Activated naive CD4-positive, alpha-beta T cell treated with anti-CD3 and anti-CD28 coated beads for 36 hours (primary cell): Measurements from ENCODE around the gene FCRL5. TPM values are rescaled to one million over a fixed set of nuclear protein-coding genes. Genes with fewer than 3 reads are reported as not detected.
"Not testable (repeated sequence)": the region's sequence is repeated elsewhere in the genome, so short reads cannot be mapped to it uniquely, and the experiment has no call there.

ENCODE experiments used
- CTCF ChIA-PET: fragments of 350-600 bp; sonication (Branson Sonifier 250); formaldehyde crosslinking; loops from one replicate; lab custom pipeline; 2021; ENCODE audit warnings: antibody characterized with exemption; lab: Charles Lee
- DNase-seq: peaks from one replicate; pipeline ENCODE4 v3.0.0-alpha.2; 2020
- H3K27ac Mint-ChIP-seq: one replicate; pipeline ENCODE4 v1.8.0; 2021; ENCODE audit warnings: mild to moderate bottlenecking, mixed read lengths
- H3K27me3 Mint-ChIP-seq: one replicate; pipeline ENCODE4 v1.8.0; 2021; ENCODE audit warnings: low read depth, mixed read lengths
- H3K36me3 Mint-ChIP-seq: one replicate; pipeline ENCODE4 v1.8.0; 2021; ENCODE audit warnings: low read depth, mixed read lengths
- H3K4me1 Mint-ChIP-seq: one replicate; pipeline ENCODE4 v1.8.0; 2021; ENCODE audit warnings: low read depth, mixed read lengths
- H3K4me3 Mint-ChIP-seq: one replicate; pipeline ENCODE4 v1.8.0; 2021; ENCODE audit warnings: mild to moderate bottlenecking, moderate library complexity, mixed read lengths
- H3K9me3 Mint-ChIP-seq: one replicate; pipeline ENCODE4 v1.8.0; 2021; ENCODE audit warnings: mixed read lengths
- intact Hi-C: fragments of 100-400 bp; cut with micrococcal nuclease; formaldehyde crosslinking; loops from one replicate; pipeline ENCODE4 v1.15.1; 2023
- total RNA-seq, 2 experiments: library from RNA; stranded (reverse); gene quantifications; one replicate each; pipeline ENCODE4 v1.2.3, GENCODE V29; 2021

Gene FCRL5
- total RNA-seq, 2 experiments from 2014 or later, result not detected

- intact Hi-C loops, result no loop called here
- no peaks in the 10 kb centered on the region for H3K9me3 Mint-ChIP-seq
- H3K4me1 Mint-ChIP-seq, result no peaks in the 10 kb centered on the region
- H3K27ac Mint-ChIP-seq, result no peak overlapping the region
- H3K27me3 Mint-ChIP-seq, result peaks cover 22% of the 10 kb centered on the region
- CTCF ChIA-PET, result no interaction called here
- no peak overlapping the region for H3K4me3 Mint-ChIP-seq
- H3K36me3 Mint-ChIP-seq, result no peaks in the 10 kb centered on the region
- DNase-seq, result no peak
These were observed 14.4 kb upstream of the FCRL5 start for GRCh38 chr1:157566484-157567300.

DNA sequence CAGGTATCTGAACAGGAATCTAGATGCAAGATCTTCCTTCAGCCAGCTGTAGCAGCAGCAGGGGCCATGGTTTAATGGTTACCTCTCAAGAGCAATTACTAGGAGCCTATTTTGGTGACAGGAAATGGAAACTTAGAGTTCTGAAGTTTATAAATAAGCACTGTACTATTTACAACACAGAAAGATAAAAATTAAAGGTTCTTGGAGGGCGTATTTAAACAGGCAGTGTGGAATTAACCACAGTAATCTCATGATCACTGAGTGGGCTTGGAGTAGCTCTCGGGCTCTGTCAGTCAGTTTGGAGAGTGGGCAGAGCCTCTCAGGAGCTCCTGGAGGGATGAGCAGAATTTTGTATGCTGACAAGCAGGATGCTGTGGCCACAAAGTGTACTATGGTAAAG lies 10.2 kb upstream of the FCRL5 start:
- H3K27ac Mint-ChIP-seq, result no peak overlapping the region
- CTCF ChIA-PET, result interaction anchor here (2.0 kb wide), 1 partner anchor 18 kb away, joined by 8 read pairs; no protein-coding TSS in a partner anchor
- H3K27me3 Mint-ChIP-seq, result peaks cover 20% of the 10 kb centered on the region
- no peaks in the 10 kb centered on the region for H3K9me3 Mint-ChIP-seq
- no peaks in the 10 kb centered on the region for H3K36me3 Mint-ChIP-seq
- intact Hi-C loops, result no loop called here
- DNase-seq, result no peak
- H3K4me1 Mint-ChIP-seq, result no peaks in the 10 kb centered on the region
- H3K4me3 Mint-ChIP-seq, result no peak overlapping the region

- CTCF ChIA-PET, result no interaction called here
- H3K36me3 Mint-ChIP-seq, result no peaks in the 10 kb centered on the region
- peaks cover 10% of the 10 kb centered on the region for H3K27me3 Mint-ChIP-seq
- no peak overlapping the region for H3K4me3 Mint-ChIP-seq
- H3K9me3 Mint-ChIP-seq, result no peaks in the 10 kb centered on the region
- H3K27ac Mint-ChIP-seq, result no peak overlapping the region
- H3K4me1 Mint-ChIP-seq, result no peaks in the 10 kb centered on the region
- no peak for DNase-seq
- intact Hi-C loops, result no loop called here
These were observed 5.8 kb upstream of the FCRL5 start for GRCh38 chr1:157558119-157558518.

GRCh38 chr1:157548081-157548480 lies 4.2 kb downstream of the FCRL5 start:
- H3K36me3 Mint-ChIP-seq, H3K4me3 Mint-ChIP-seq, CTCF ChIA-PET, H3K9me3 Mint-ChIP-seq, H3K27me3 Mint-ChIP-seq, H3K4me1 Mint-ChIP-seq, intact Hi-C loops, DNase-seq, H3K27ac Mint-ChIP-seq: not testable (repeated sequence)

DNA sequence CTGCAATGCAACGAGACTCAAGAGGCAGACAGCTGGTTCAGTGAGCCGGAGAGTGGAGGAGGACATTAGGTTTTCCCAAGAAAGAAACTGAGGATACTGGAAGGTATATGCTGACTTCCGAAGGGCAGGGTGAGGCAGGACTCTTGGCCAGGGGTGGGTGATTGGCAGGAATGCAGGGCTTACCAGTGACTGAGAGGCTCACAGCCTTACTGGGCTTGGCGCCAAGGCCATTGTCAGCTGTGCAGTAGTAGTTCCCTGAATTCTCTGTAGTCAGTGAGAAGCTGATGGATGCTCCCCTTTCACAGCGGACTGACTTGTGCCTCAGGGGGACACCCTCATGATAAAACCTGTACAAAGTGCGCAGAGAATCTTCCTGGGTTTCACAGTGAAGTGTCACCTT lies 9.6 kb downstream of the FCRL5 start:
- DNase-seq, result no peak
- Mint-ChIP-seq H3K4me3 (no peak overlapping the region), H3K4me1 (no peaks in the 10 kb centered on the region), H3K27me3 (peaks cover 11% of the 10 kb centered on the region), H3K36me3 (no peaks in the 10 kb centered on the region), H3K27ac (no peak overlapping the region), H3K9me3 (no peaks in the 10 kb centered on the region)
- intact Hi-C loops, result no loop called here
- CTCF ChIA-PET, result no interaction called here

GRCh38 chr1:157540852-157541251 lies 11.5 kb downstream of the FCRL5 start:
- no peak overlapping the region for H3K4me3 Mint-ChIP-seq
- CTCF ChIA-PET, result no interaction called here
- no peaks in the 10 kb centered on the region for H3K36me3 Mint-ChIP-seq
- intact Hi-C loops, result no loop called here
- DNase-seq, result no peak
- no peaks in the 10 kb centered on the region for H3K9me3 Mint-ChIP-seq
- no peak overlapping the region for H3K27ac Mint-ChIP-seq
- H3K27me3 Mint-ChIP-seq, result peaks cover 19% of the 10 kb centered on the region
- no peaks in the 10 kb centered on the region for H3K4me1 Mint-ChIP-seq

- intact Hi-C loops, result no loop called here
These were observed 12.1 kb downstream of the FCRL5 start for GRCh38 chr1:157540160-157540748.

DNA sequence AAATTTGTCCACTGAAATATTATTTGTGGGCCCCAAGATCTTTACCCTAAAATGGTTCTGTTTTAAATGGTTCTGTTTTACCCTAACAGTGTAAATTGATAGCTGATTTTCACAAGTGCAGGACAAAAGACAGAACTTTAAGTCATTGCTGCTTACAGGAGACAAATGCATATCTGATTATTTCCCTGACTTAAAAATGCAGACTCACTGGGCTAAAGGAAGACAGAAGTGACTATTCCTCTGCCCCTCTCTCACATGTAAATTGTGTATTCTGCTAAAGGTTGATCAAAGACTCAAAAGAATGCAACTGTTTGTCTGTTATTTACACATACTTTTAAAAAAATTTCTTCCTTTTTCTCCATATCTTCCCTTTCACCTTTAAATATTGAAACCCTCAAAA lies 12.7 kb downstream of the FCRL5 start:
- no peaks in the 10 kb centered on the region for H3K9me3 Mint-ChIP-seq
- intact Hi-C loops, result no loop called here
- H3K4me3 Mint-ChIP-seq, result no peak overlapping the region
- no peaks in the 10 kb centered on the region for H3K4me1 Mint-ChIP-seq
- CTCF ChIA-PET, result no interaction called here
- peaks cover 19% of the 10 kb centered on the region for H3K27me3 Mint-ChIP-seq
- H3K36me3 Mint-ChIP-seq, result no peaks in the 10 kb centered on the region
- no peak overlapping the region for H3K27ac Mint-ChIP-seq
- DNase-seq, result no peak

More at GRCh38 chr1:157540160-157540748, 12.1 kb downstream of the FCRL5 start:
- H3K27me3 Mint-ChIP-seq, result peaks cover 19% of the 10 kb centered on the region
- DNase-seq, result no peak
- no peaks in the 10 kb centered on the region for H3K36me3 Mint-ChIP-seq
- H3K27ac Mint-ChIP-seq, result no peak overlapping the region
- H3K9me3 Mint-ChIP-seq, result no peaks in the 10 kb centered on the region
- CTCF ChIA-PET, result no interaction called here
- no peak overlapping the region for H3K4me3 Mint-ChIP-seq
- H3K4me1 Mint-ChIP-seq, result no peaks in the 10 kb centered on the region

DNA sequence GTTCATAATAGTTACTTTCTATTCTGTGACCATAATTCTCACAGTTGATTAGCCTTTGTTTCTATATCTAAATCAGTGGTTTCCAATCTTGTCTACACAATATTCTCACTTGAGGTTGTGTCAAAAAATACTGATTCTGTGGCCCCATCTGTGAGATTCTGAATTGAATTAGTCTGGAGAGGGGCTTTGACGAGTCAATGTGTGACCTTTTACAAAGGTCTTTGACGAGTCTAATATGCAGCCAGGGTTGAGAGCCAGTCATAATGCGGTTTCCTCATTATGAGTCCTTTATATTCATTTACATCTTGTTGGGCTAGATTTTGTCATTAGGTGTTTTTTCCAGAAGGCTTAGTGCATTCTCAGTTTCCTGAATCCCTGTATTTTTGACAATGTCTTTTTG lies 19.7 kb downstream of the FCRL5 start:
- Mint-ChIP-seq H3K36me3 (no peaks in the 10 kb centered on the region), H3K4me1 (no peaks in the 10 kb centered on the region), H3K9me3 (no peaks in the 10 kb centered on the region), H3K27me3 (peaks cover 14% of the 10 kb centered on the region), H3K4me3 (no peak overlapping the region), H3K27ac (no peak overlapping the region)
- intact Hi-C loops, result no loop called here
- no peak for DNase-seq
- CTCF ChIA-PET, result no interaction called here

- peak; percentile 21 for DNase-seq
- intact Hi-C loops, result no loop called here
- H3K27ac Mint-ChIP-seq, result no peak overlapping the region
- CTCF ChIA-PET, result no interaction called here
- H3K9me3 Mint-ChIP-seq, result no peaks in the 10 kb centered on the region
- H3K27me3 Mint-ChIP-seq, result no peaks in the 10 kb centered on the region
- H3K4me3 Mint-ChIP-seq, result no peak overlapping the region
- no peaks in the 10 kb centered on the region for H3K36me3 Mint-ChIP-seq
- H3K4me1 Mint-ChIP-seq, result peaks cover 9% of the 10 kb centered on the region
These were observed 28.4 kb downstream of the FCRL5 start for GRCh38 chr1:157523774-157524493.

- Mint-ChIP-seq H3K27ac (no peak overlapping the region), H3K36me3 (no peaks in the 10 kb centered on the region), H3K4me3 (no peak overlapping the region), H3K27me3 (no peaks in the 10 kb centered on the region), H3K4me1 (peaks cover 9% of the 10 kb centered on the region), H3K9me3 (no peaks in the 10 kb centered on the region)
- intact Hi-C loops, result no loop called here
- no peak for DNase-seq
- CTCF ChIA-PET, result interaction anchor here (1.0 kb wide), 1 partner anchor 25 kb away, joined by 4 read pairs; no protein-coding TSS in a partner anchor
These were observed 31.3 kb downstream of the FCRL5 start for GRCh38 chr1:157521056-157521455.

DNA sequence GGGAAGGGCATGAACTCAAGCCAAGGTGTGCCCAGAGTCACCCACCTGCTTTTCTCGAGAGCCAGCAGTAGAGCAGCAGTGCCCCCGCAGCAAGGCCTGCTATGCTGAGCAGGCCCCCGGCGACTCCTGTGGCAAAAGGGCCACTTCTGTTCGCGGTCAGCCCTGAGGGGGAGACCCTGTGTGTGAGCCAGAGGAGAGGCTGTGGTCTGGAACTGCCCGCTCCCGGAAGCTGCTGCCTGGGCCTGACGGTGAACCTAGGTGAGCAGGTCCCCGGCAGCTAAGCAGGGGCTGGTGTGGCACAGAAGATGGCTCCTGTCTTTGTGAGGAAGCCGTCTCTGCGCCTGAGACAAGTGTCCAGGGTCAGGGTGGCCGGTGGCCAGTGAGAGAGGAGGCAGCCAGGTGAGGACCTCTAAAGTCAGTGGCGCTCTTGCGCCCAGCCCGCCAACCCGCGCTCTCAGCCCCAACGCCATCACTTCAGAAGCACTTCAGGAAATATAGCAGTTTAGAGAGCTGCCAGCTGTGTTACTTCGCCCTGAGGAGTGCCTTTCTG lies 31.9 kb downstream of the FCRL5 start:
- CTCF ChIA-PET, result no interaction called here
- H3K4me1 Mint-ChIP-seq, result peaks cover 9% of the 10 kb centered on the region

More for the DNA sequence above, 31.9 kb downstream of the FCRL5 start:
- H3K4me3 Mint-ChIP-seq, result no peak overlapping the region
- H3K9me3 Mint-ChIP-seq, result no peaks in the 10 kb centered on the region
- DNase-seq, result no peak
- no peaks in the 10 kb centered on the region for H3K36me3 Mint-ChIP-seq
- H3K27me3 Mint-ChIP-seq, result no peaks in the 10 kb centered on the region
- H3K27ac Mint-ChIP-seq, result no peak overlapping the region
- intact Hi-C loops, result no loop called here
